ENCODE measurements around the gene GABRG3. TPM values are rescaled to one million over a fixed set of nuclear protein-coding genes. Genes with fewer than 3 reads are reported as not detected.

Gene GABRG3
- total and polyA plus RNA-seq, 2 donors (not counting 3 experiments of a cell fraction or from before 2014, with no cell fraction given) = not detected

DNA sequence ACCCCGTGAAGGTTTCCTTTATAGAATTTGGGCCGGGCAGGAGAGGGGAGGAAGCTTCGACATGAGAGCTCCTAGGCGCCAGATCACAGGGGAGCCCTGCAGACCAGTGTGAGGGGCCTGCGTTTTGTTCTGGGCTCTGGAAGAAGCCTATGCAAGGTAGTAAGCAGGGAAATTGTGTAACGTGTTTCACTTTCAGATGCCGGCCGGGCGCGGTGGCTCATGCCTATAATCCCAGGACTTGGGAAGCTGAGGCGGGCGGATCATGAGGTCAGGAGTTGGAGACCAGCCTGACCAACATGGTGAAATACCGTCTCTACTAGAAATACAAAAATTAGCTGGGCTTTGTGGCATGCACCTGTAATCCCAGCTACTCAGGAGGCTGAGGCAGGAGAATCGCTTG is 65.2 kb downstream of the GABRG3 start:
- Histone ChIP-seq H3K27me3 (ENCODE audit: control insufficient read depth in 2 of 2, insufficient read depth in 2 of 2, low read length in 2 of 2) (no peaks in the 10 kb centered on the region), H3K79me2 (ENCODE audit: control insufficient read depth, insufficient read depth, low read length) (no peaks in the 10 kb centered on the region), H3K4me2 (ENCODE audit: insufficient read depth, low read length) (no peak overlapping the region), H3K9ac (replicated peaks; ENCODE audit: extremely low read depth, insufficient read depth, low read length) (no peak overlapping the region), H3K9me1 (replicated peaks; ENCODE audit: control insufficient read depth, extremely low read depth, insufficient read depth, low read length) (no peaks in the 10 kb centered on the region), H3K36me3 (ENCODE audit: control insufficient read depth in 2 of 2, extremely low read depth in 1 of 2, insufficient read depth in 2 of 2, low read length in 2 of 2) (no peaks in the 10 kb centered on the region), H3K4me1 (ENCODE audit: control insufficient read depth, extremely low read depth, insufficient read depth, low read length) (no peaks in the 10 kb centered on the region), H4K20me1 (replicated peaks; ENCODE audit: control insufficient read depth, extremely low read depth, insufficient read depth, low read length) (no peaks in the 10 kb centered on the region), H2AFZ (ENCODE audit: low read depth, low read length) (no peak overlapping the region), H3K4me3 (replicated peaks in 1 of 3; ENCODE audit: insufficient read depth in 1 of 3, low read depth in 1 of 3, low read length in 3 of 3) (no peak overlapping the region), H3K27ac (ENCODE audit: insufficient read depth, low read depth, low read length) (no peak overlapping the region), H3K9me3 (replicated peaks; ENCODE audit: control insufficient read depth, insufficient read depth, low read length) (peaks cover 6% of the 10 kb centered on the region)
- BruUV-seq (replicated peaks) = no TSS peak
- dilution Hi-C loops (cut with MboI; ENCODE audit: extremely low pct_ligation_motif_present, low sequenced_read_pairs) (no loop called here), intact Hi-C loops (cut with micrococcal nuclease) (no loop called here)
- no peak for DNase-seq (ENCODE audit: low read depth, low spot score)
- no peak for FAIRE-seq
- TF ChIP-seq GATA2 (IDR thresholded peaks at IDR 0.05; ENCODE audit: insufficient read depth, insufficient read length, low read depth, low read length) = no peak
- TF ChIP-seq, protein P1, sequence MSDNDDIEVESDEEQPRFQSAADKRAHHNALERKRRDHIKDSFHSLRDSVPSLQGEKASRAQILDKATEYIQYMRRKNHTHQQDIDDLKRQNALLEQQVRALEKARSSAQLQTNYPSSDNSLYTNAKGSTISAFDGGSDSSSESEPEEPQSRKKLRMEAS (IDR thresholded peaks at IDR 0.05; ENCODE audit: insufficient read depth, insufficient read length) = no peak
- TF ChIP-seq POLR2AphosphoS5 (IDR thresholded peaks at IDR 0.05; ENCODE audit: insufficient read depth, low read depth, low read length) = no peak
- TF ChIP-seq, protein P2, sequence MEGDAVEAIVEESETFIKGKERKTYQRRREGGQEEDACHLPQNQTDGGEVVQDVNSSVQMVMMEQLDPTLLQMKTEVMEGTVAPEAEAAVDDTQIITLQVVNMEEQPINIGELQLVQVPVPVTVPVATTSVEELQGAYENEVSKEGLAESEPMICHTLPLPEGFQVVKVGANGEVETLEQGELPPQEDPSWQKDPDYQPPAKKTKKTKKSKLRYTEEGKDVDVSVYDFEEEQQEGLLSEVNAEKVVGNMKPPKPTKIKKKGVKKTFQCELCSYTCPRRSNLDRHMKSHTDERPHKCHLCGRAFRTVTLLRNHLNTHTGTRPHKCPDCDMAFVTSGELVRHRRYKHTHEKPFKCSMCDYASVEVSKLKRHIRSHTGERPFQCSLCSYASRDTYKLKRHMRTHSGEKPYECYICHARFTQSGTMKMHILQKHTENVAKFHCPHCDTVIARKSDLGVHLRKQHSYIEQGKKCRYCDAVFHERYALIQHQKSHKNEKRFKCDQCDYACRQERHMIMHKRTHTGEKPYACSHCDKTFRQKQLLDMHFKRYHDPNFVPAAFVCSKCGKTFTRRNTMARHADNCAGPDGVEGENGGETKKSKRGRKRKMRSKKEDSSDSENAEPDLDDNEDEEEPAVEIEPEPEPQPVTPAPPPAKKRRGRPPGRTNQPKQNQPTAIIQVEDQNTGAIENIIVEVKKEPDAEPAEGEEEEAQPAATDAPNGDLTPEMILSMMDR (IDR thresholded peaks at IDR 0.05; ENCODE audit: extremely low read depth in 1 of 2, insufficient read depth in 1 of 2, low read depth in 1 of 2, low read length in 2 of 2) = no peak
- TF ChIP-seq EZH2 (IDR thresholded peaks at IDR 0.05; ENCODE audit: borderline replicate concordance, low read depth, low read length, severe bottlenecking) = no peak
- no peak for TF ChIP-seq MYC (IDR thresholded peaks at IDR 0.05; ENCODE audit: low read depth, low read length)
- TF ChIP-seq JUN (IDR thresholded peaks at IDR 0.05; ENCODE audit: borderline replicate concordance, insufficient read depth, insufficient read length, low read depth) = no peak
- POLR2A ChIA-PET = no interaction called here
- CTCF ChIA-PET = no interaction called here

Measured in endothelial cell of umbilical vein (primary cell).